OCI-M1 (cell line): ENCODE measurements around the gene PSMD8.
"Not testable (repeated sequence)": the region's sequence is repeated elsewhere in the genome, so short reads cannot be mapped to it uniquely, and the experiment has no call there.

Experiments
- DNase-seq: peaks from one replicate; lab custom pipeline; 2025; lab: John Stamatoyannopoulos, UW

The PSMD8 gene

GRCh38 chr19:38362076-38362945, 12.1 kb upstream of the PSMD8 start:
- peak; percentile 41 for DNase-seq

GRCh38 chr19:38362946-38363688, 11.3 kb upstream of the PSMD8 start:
- DNase-seq = not testable (repeated sequence)

DNA sequence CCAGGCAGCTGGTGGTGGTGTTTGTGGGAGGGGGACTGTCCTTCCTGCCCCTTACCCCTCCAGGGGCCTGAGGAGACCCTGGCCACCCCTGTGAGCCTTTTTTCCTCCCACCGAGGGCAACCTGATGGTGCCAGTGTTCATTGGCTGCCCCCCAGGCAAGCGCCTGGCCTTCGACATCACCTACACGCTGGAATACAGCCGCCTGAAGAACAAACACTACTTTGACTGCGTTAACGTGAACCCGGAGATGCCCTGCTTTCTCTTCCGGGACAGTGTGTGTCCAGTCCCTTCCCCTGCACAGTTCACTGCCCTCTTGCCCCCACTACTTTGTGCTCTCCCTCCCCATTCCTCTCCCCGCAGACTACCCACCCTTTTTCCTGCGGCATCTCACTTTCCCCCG, 7.3 kb upstream of the PSMD8 start:
- no peak for DNase-seq

GRCh38 chr19:38369584-38369983, 4.8 kb upstream of the PSMD8 start:
- DNase-seq = no peak

GRCh38 chr19:38370299-38370698, 4.1 kb upstream of the PSMD8 start:
- DNase-seq = no peak

DNA sequence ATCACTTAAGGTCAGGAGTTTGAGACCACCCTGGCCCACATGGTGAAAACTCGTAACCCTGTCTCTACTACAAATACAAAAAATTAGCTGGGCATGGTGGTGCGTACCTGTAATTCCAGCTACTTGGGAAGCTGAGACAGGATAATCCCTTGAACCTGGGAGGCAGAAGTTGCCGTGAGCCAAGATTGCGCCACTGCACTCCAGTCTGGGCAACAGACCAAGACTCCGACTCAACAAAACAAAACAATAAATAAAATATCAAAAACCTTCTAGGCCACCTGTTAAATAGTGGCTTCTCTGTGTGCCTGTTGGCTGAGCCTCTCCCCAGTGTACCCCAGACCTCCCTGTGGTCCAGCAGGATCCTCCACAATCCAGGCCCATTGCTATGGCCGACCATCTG, 3.3 kb upstream of the PSMD8 start:
- DNase-seq = no peak

GRCh38 chr19:38373907-38374331, 452 bp upstream of the PSMD8 start:
- DNase-seq = no peak

GRCh38 chr19:38375098-38375493, 725 bp downstream of the PSMD8 start:
- no peak for DNase-seq

DNA sequence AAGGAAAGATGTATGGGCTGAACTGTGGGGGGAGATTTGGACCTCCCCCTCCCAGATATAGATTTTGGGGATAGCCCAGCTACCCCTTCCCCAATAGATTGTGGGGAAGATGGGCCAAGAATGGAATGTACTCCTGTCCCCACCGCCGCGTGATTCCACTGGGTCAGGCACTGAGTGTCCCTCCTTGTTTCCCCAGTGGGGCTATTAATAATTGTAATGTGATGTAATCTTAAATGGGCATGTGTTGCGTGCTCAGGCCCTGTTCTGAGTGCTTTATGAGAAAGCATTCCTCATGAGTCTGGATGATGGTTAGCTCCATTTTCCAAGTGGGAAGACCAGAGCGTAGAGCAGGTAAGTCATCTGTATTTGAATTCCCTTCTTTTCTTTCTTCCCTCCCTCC, 1.4 kb downstream of the PSMD8 start:
- no peak for DNase-seq

- no peak for DNase-seq
Measured at GRCh38 chr19:38376576-38376975, 2.2 kb downstream of the PSMD8 start.

DNA sequence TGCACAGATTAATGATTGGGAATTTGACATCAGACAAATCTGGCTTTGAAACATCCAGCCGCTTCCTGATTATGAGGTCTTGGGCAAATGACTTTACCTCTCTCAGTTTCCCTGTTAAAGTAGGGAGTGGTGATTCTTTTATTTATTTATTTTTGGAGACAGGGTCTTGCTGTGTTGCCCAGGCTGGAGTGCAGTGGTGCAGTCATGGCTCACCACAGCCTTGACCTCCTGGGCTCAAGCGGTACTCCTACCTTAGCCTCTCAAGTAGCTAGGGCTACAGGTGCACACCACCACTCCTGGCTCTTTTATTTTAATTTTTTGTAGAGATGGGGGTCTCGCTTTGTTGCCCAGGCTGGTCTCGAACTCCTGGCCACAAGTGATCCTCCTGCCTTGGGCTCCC, 2.7 kb downstream of the PSMD8 start:
- no peak for DNase-seq

DNA sequence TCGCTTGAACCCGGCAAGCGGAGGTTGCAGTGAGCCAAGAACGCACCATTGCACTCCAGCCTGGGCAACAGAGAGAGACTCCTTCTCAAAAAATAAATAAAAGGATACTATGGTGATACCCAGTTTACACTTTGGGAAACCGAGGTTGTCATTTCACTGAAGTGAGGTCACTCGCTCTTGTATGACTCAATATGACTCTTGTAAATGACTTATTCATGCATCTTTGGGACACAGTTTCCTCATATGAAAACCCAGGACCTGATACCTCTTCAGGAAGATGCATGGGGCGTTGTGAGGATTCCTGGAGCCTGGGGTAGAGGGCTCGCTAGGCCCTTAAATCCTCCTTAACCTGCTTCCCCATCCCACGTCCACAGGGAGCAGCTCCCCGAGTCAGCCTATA, 4.5 kb downstream of the PSMD8 start:
- no peak for DNase-seq

GRCh38 chr19:38381138-38381537, 6.8 kb downstream of the PSMD8 start:
- no peak for DNase-seq

GRCh38 chr19:38383184-38383583, 8.8 kb downstream of the PSMD8 start:
- no peak for DNase-seq

GRCh38 chr19:38383743-38384142, 9.4 kb downstream of the PSMD8 start:
- DNase-seq = no peak

DNA sequence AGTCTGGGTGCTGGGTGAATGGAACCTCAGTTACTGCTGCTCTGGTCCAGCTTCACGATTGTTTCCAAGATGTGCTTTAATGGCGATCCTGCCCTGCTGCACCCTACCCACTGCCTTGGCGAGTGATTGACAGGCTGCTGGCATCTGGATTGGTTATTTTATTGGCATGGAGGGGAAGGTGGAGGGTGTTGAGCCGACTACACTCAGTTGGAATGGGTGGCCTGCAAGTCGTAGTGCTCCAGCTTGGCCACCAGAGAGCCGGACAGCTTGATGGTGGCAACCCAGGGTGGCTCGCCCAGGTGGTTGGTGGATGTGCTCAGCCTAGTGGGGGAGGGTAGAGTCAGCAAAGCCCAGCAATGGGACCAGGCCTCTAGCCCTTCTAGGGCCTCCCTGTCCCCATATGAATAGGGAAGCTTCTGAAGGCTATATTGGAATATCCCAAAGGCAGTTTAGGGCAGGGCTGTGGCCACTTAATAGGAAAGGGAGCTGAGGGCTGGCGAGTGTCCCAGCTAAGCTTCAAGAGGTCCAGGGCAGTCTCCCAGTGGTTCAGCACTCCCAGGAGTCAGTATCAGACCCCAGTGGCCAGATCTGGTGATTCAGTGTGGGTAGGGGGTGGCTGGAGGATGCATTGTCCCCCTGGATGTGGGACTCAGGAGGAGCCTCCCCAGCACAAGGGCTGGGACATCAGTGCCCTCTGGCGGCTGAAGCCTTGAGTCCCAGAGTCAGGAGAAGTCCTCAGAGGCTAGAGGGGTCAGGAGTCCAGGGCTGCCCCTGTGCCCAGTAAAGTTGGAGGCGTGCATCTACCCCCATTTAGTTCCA, 10.0 kb downstream of the PSMD8 start:
- DNase-seq = peak; percentile 35

DNA sequence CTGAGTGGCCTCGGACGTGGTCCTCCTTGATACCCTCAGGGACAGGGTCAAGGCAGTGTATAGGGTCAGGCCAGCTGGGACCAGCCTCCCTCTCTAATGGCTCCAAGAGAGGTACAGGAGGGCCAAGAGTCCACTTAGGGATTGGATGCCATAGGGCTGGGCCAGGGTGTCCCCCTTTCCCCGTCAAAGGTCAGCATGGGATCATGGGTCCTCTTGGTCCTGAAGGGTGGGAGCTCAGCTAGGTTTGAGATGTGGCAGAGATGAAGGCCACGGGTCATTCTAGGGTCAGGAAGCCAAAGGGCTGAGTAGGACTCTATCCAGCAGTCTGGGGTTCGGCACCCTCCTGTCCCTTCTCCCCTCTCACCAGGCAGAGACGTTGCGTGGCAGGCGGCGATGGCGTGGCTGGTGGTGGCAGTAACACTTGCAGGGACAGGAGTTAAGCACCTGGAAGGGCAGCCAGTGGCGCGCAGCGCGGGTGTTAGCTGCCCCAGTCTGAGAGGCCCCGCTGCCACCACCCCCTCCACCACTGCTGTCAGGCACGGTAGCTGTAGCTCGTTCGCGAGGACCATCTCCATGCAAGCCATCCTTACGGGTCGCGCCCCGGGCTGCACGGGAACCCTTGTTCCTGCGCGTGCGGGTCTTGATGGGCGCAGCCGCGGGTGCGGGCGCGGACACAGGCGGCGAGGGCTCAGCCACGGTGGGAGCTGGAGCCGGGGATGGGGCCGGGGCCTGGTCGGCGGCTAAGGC, 10.9 kb downstream of the PSMD8 start:
- DNase-seq = no peak

DNA sequence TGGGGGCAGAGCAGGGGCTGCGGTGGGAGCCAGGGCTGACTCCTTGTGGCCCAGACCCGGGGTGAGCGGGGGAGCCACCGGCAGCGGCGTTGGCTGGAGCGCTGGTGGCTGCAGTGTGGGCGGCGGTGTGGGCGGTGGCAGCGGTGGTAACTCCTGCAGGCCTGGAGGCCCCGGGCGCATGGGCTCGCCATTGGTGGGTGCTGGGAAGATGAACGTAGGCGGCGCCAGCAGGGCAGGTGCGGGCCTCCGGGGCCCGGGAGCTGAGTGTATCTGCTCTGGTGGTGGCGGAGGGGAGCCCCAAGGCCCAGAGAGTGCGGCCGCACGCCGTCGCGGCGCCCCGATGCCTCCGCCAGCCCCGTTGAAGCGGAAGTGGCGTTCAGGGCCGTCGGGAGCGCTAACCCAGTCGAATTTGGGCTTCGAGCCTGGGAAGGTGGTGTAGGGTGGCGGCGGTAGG, 11.5 kb downstream of the PSMD8 start:
- DNase-seq = no peak

GRCh38 chr19:38386300-38386970, 12.1 kb downstream of the PSMD8 start:
- DNase-seq = no peak

DNA sequence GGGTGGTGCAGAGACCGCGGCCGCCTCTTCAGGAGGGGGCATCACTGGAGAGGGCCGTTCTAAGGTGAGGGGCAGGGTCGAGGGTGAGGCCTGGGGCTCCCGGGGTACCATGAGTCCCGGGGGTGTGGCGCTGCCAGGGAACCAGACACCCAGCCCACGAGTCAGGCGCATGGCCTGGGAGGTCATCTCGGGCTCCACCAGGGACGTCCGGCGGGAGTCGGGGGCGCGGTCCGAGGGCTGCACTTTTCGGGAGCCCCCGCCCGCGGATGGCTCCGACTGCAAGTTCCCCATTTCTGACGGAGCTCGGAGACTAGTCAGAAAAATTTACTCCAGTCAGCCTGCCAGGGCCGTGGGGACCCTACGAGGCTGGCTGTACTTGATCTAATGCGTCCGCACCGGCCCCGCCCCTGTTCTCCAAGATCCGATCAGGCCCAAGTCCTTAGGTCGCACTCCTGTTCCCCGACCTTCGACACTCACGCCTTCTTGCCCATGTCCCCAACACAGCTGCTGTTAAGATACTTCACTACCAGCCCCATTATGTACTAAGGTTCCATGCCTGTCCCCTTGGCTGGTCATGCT, 12.7 kb downstream of the PSMD8 start:
- peak; percentile 84 for DNase-seq
